ENCODE data around the gene UNC93B1. TPM values are rescaled to one million over a fixed set of nuclear protein-coding genes. Genes with fewer than 3 reads are reported as not detected.

UNC93B1 gene
- total and polyA plus RNA-seq, 2 of the 13 experiments (the other 11 are each of a cell fraction or from before 2014, with no cell fraction given): 8.8 to 18.9 TPM

DNA sequence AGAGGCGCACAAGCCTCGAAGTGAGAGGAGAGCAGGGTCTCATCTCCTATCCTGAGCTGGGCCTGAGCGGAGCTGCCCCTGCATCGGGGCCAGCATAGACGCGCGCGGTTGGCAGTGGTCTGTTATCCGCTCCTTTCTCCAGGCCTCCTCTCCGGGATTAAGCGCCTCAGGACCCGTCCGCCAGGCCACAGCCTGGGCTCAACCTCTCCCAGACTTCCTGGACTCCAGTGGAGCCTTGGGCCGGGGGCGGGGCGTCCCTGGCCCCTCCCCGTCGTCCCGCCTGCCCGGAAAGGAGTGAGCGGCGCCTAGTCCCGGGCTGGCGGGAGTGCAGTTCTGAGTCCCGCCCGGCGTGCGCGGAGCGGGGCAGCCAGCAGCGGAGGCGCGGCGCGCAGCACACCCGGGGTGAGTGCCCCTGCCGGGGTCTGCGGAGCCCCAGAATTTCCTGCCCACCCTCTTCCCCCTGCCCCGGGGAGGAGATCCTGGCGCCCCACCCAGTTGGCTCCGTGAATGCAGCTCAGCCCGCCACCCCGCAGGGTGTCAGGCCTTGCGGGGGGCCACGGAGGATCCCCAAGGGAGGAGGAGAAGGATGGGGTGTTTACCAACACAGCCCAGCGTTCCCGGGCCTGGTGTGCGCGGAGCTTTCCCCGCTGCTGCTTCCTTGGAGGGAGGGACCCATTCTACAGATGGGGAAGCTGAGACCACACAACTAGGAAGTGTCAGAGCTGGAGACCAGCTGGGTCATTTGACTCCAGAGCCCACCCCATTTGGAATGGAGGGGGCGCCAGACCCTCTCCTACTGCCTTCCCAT is 35.0 kb upstream of the UNC93B1 start, which contains the start of gene TCIRG1 (continued):
- TF ChIP-seq, protein P1, sequence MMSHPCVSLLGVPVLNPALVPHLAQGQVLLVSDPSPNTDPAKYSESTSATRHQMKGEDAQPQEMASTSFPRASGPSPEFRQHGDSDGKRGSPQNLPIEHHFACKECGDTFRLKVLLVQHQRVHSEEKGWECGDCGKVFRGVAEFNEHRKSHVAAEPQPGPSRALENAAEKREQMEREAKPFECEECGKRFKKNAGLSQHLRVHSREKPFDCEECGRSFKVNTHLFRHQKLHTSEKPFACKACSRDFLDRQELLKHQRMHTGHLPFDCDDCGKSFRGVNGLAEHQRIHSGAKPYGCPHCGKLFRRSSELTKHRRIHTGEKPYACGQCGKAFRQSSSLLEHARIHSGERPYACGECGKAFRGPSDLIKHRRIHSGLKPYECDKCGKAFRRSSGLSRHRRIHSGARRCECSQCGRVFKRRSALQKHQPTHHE (CRISPR knock-in tag; IDR thresholded peaks at IDR 0.05; ENCODE audit: borderline replicate concordance): peak; percentile 17; the same call in 1 of the 2 replicates
- TF ChIP-seq ZC3H4 (CRISPR knock-in tag; IDR thresholded peaks at IDR 0.05; ENCODE audit: borderline replicate concordance): no peak
- no peak for TF ChIP-seq NR2C2 (CRISPR knock-in tag; IDR thresholded peaks at IDR 0.05; ENCODE audit: borderline replicate concordance)
- TF ChIP-seq, protein P2, sequence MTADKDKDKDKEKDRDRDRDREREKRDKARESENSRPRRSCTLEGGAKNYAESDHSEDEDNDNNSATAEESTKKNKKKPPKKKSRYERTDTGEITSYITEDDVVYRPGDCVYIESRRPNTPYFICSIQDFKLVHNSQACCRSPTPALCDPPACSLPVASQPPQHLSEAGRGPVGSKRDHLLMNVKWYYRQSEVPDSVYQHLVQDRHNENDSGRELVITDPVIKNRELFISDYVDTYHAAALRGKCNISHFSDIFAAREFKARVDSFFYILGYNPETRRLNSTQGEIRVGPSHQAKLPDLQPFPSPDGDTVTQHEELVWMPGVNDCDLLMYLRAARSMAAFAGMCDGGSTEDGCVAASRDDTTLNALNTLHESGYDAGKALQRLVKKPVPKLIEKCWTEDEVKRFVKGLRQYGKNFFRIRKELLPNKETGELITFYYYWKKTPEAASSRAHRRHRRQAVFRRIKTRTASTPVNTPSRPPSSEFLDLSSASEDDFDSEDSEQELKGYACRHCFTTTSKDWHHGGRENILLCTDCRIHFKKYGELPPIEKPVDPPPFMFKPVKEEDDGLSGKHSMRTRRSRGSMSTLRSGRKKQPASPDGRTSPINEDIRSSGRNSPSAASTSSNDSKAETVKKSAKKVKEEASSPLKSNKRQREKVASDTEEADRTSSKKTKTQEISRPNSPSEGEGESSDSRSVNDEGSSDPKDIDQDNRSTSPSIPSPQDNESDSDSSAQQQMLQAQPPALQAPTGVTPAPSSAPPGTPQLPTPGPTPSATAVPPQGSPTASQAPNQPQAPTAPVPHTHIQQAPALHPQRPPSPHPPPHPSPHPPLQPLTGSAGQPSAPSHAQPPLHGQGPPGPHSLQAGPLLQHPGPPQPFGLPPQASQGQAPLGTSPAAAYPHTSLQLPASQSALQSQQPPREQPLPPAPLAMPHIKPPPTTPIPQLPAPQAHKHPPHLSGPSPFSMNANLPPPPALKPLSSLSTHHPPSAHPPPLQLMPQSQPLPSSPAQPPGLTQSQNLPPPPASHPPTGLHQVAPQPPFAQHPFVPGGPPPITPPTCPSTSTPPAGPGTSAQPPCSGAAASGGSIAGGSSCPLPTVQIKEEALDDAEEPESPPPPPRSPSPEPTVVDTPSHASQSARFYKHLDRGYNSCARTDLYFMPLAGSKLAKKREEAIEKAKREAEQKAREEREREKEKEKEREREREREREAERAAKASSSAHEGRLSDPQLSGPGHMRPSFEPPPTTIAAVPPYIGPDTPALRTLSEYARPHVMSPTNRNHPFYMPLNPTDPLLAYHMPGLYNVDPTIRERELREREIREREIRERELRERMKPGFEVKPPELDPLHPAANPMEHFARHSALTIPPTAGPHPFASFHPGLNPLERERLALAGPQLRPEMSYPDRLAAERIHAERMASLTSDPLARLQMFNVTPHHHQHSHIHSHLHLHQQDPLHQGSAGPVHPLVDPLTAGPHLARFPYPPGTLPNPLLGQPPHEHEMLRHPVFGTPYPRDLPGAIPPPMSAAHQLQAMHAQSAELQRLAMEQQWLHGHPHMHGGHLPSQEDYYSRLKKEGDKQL (CRISPR knock-in tag; IDR thresholded peaks at IDR 0.05; ENCODE audit: low read depth): no peak
- TF ChIP-seq ZSCAN21 (CRISPR knock-in tag; IDR thresholded peaks at IDR 0.05; ENCODE audit: borderline replicate concordance): no peak; the same call in 1 of the 2 replicates
- no peak for TF ChIP-seq CHCHD3 (CRISPR knock-in tag; IDR thresholded peaks at IDR 0.05)
- no peak for TF ChIP-seq MAFF (IDR thresholded peaks at IDR 0.05; ENCODE audit: low read depth, low read length)
- TF ChIP-seq, protein P3, sequence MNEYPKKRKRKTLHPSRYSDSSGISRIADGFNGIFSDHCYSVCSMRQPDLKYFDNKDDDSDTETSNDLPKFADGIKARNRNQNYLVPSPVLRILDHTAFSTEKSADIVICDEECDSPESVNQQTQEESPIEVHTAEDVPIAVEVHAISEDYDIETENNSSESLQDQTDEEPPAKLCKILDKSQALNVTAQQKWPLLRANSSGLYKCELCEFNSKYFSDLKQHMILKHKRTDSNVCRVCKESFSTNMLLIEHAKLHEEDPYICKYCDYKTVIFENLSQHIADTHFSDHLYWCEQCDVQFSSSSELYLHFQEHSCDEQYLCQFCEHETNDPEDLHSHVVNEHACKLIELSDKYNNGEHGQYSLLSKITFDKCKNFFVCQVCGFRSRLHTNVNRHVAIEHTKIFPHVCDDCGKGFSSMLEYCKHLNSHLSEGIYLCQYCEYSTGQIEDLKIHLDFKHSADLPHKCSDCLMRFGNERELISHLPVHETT (CRISPR knock-in tag; conservative IDR thresholded peaks at IDR 0.05): no peak; the same call in 1 of the 2 replicates
- TF ChIP-seq ZNF446 (CRISPR knock-in tag; IDR thresholded peaks at IDR 0.05): no peak
- no peak for TF ChIP-seq NAIF1 (CRISPR knock-in tag; IDR thresholded peaks at IDR 0.05; ENCODE audit: borderline replicate concordance)
- TF ChIP-seq, protein P4, sequence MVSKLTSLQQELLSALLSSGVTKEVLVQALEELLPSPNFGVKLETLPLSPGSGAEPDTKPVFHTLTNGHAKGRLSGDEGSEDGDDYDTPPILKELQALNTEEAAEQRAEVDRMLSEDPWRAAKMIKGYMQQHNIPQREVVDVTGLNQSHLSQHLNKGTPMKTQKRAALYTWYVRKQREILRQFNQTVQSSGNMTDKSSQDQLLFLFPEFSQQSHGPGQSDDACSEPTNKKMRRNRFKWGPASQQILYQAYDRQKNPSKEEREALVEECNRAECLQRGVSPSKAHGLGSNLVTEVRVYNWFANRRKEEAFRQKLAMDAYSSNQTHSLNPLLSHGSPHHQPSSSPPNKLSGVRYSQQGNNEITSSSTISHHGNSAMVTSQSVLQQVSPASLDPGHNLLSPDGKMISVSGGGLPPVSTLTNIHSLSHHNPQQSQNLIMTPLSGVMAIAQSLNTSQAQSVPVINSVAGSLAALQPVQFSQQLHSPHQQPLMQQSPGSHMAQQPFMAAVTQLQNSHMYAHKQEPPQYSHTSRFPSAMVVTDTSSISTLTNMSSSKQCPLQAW (CRISPR knock-in tag; IDR thresholded peaks at IDR 0.05): no peak
- TF ChIP-seq KAT8 (CRISPR knock-in tag; IDR thresholded peaks at IDR 0.05): peak; percentile 42; the same call in 1 of the 2 replicates
- TF ChIP-seq ZNF563 (CRISPR knock-in tag; IDR thresholded peaks at IDR 0.05): no peak; the same call in 1 of the 2 replicates
- TF ChIP-seq DMAP1 (CRISPR knock-in tag; IDR thresholded peaks at IDR 0.05): no peak; the same call in 1 of the 2 replicates
- TF ChIP-seq POLR2A (IDR thresholded peaks at IDR 0.05; ENCODE audit: insufficient read depth in 1 of 2, low read depth in 2 of 2, low read length in 2 of 2): peak in 1 of 2 experiments; percentile 74; a peak in 2 of 4 replicates
- no peak for TF ChIP-seq ZNF777 (CRISPR knock-in tag; IDR thresholded peaks at IDR 0.05)
- TF ChIP-seq PAX8 (CRISPR knock-in tag; IDR thresholded peaks at IDR 0.05; ENCODE audit: borderline replicate concordance): no peak
- no peak for TF ChIP-seq ZNF556 (CRISPR knock-in tag; IDR thresholded peaks at IDR 0.05; ENCODE audit: borderline replicate concordance)
- no peak for TF ChIP-seq RBAK (CRISPR knock-in tag; IDR thresholded peaks at IDR 0.05)
- TF ChIP-seq SRSF9 (IDR thresholded peaks at IDR 0.05; ENCODE audit: borderline replicate concordance, insufficient read depth, low read depth, low read length, poor library complexity, severe bottlenecking): no peak
